Tibial artery (tissue), 4 donors: Measurements from ENCODE around the gene FAM234A.

Experiments used
- DNase-seq, 2 donors: peaks; one replicate each; pipeline ENCODE4 v3.0.0-alpha.2; 2019
- H3K27ac ChIP-seq, 2 donors: fragments of 200-600 bp; sonication (generic) in 1 of 2; 1 replicate in 1 of 2; 2 replicates in 1 of 2; pipeline ENCODE4 v1.5.1; 2018 to 2019; ENCODE audit warnings: mild to moderate bottlenecking in 1 of 2
- H3K27me3 ChIP-seq, 2 donors: fragments of 200-600 bp; sonication (generic) in 1 of 2; one replicate each; pipeline versions ENCODE4 v1.5.1 to v1.6.0; 2016 to 2019
- H3K36me3 ChIP-seq, 3 donors: fragments of 200-600 bp; sonication (generic) in 2 of 3; one replicate each; pipeline ENCODE4 v1.5.1; 2016 to 2019; ENCODE audit warnings: mild to moderate bottlenecking in 2 of 3
- H3K4me1 ChIP-seq, 4 donors: fragments of 200-600 bp; sonication (generic) in 2 of 4; 1 replicate in 3 of 4; 2 replicates in 1 of 4; pipeline ENCODE4 v1.5.1; 2016 to 2019
- H3K4me3 ChIP-seq, 2 donors: fragments of 200-600 bp; sonication (generic) in 1 of 2; 1 replicate in 1 of 2; 2 replicates in 1 of 2; pipeline ENCODE4 v1.5.1; 2018 to 2019; ENCODE audit warnings: mild to moderate bottlenecking in 2 of 2
- H3K9me3 ChIP-seq, 3 donors: fragments of 200-600 bp; sonication (generic) in 1 of 3; one replicate each; pipeline ENCODE4 v1.5.1; 2016 to 2019
- CTCF ChIP-seq, 2 experiments: fragments of 200-600 bp in 1 of 2; fragments of 450-650 bp in 1 of 2; IDR thresholded peaks; one replicate each; pipeline ENCODE4 v1.5.1; 2017 to 2019; ENCODE audit warnings: antibody characterized with exemption in 2 of 2, mild to moderate bottlenecking in 1 of 2, moderate library complexity in 1 of 2
- intact Hi-C: fragments of 100-400 bp; cut with DNase I; formaldehyde crosslinking; loops from one replicate; pipeline ENCODE4 v1.15.0; 2023; ENCODE audit warnings: low total_unique reads

Gene FAM234A

GRCh38 chr16:234468-235305, at the start of gene FAM234A:
FAM234A (plus strand) TSS chr16:234821; CDS start chr16:254414, 19,593 bp downstream.
- TF ChIP-seq CTCF (IDR thresholded peaks at IDR 0.05) = peak; percentile 34 to 35
- H3K27me3 ChIP-seq = no peaks in the 10 kb centered on the region
- H3K4me1 ChIP-seq = peaks cover 0 to 16% (median 5%) of the 10 kb centered on the region in 4 donors
- H3K9me3 ChIP-seq = no peaks in the 10 kb centered on the region
- peak; percentile 93 to 95 for DNase-seq
- H3K4me3 ChIP-seq = peak within 1 kb of the TSS; percentile 81 to 99
- intact Hi-C loops = loop anchor here (5.0 kb wide), 1 partner anchor 113 kb away; no protein-coding TSS in a partner anchor
- no peaks in the 10 kb centered on the region for H3K36me3 ChIP-seq
- H3K27ac ChIP-seq = peak within 1 kb of the TSS; percentile 96 to 98

GRCh38 chr16:185213-185612, 49.4 kb upstream of the FAM234A start:
- peaks cover 10 to 16% (median 13%) of the 10 kb centered on the region in 4 donors for H3K4me1 ChIP-seq
- TF ChIP-seq CTCF (IDR thresholded peaks at IDR 0.05) = no peak
- intact Hi-C loops = no loop called here
- no peak for DNase-seq
- no peak overlapping the region for H3K27ac ChIP-seq
- no peak overlapping the region for H3K4me3 ChIP-seq
- peaks cover 27 to 40% (median 28%) of the 10 kb centered on the region in 3 donors for H3K36me3 ChIP-seq
- H3K27me3 ChIP-seq = peaks cover 0 to 11% of the 10 kb centered on the region in 2 donors
- no peaks in the 10 kb centered on the region for H3K9me3 ChIP-seq

GRCh38 chr16:185691-186090, 48.9 kb upstream of the FAM234A start:
- intact Hi-C loops = no loop called here
- TF ChIP-seq CTCF (IDR thresholded peaks at IDR 0.05) = no peak
- DNase-seq = no peak
- Histone ChIP-seq H3K4me3 (no peak overlapping the region), H3K9me3 (no peaks in the 10 kb centered on the region), H3K27me3 (peaks cover 0 to 6% of the 10 kb centered on the region in 2 donors), H3K4me1 (peaks cover 7 to 11% (median 8%) of the 10 kb centered on the region in 4 donors), H3K27ac (no peak overlapping the region), H3K36me3 (peaks cover 32 to 45% (median 33%) of the 10 kb centered on the region in 3 donors)

GRCh38 chr16:187330-187729, 47.3 kb upstream of the FAM234A start:
- Histone ChIP-seq H3K27me3 (no peaks in the 10 kb centered on the region), H3K9me3 (no peaks in the 10 kb centered on the region), H3K27ac (no peak overlapping the region), H3K36me3 (peaks cover 48 to 62% (median 50%) of the 10 kb centered on the region in 3 donors), H3K4me1 (no peaks in the 10 kb centered on the region), H3K4me3 (no peak overlapping the region)
- no peak for DNase-seq
- intact Hi-C loops = no loop called here
- TF ChIP-seq CTCF (IDR thresholded peaks at IDR 0.05) = no peak

- Histone ChIP-seq H3K27ac (no peak overlapping the region), H3K9me3 (no peaks in the 10 kb centered on the region), H3K4me3 (no peak overlapping the region), H3K27me3 (no peaks in the 10 kb centered on the region), H3K36me3 (peaks cover 62 to 75% (median 63%) of the 10 kb centered on the region in 3 donors), H3K4me1 (no peaks in the 10 kb centered on the region)
- no peak for TF ChIP-seq CTCF (IDR thresholded peaks at IDR 0.05)
- intact Hi-C loops = no loop called here
- DNase-seq = no peak
Observed at GRCh38 chr16:188674-189073, 45.9 kb upstream of the FAM234A start.
